Measurements from ENCODE around the gene LENEP. TPM values are rescaled to one million over a fixed set of nuclear protein-coding genes. Genes with fewer than 3 reads are reported as not detected.

The LENEP gene
- total and polyA plus RNA-seq, 2 of the 8 experiments (the other 6 are each of a cell fraction or from before 2014, with no cell fraction given), result 1.3 TPM; not detected in 1

- H2BK12ac ChIP-seq (ENCODE audit: low read depth, low read length), result 0 out of 2 replicates have a peak overlapping the region, but pooled peaks have one; percentile 39
- H4K8ac ChIP-seq (ENCODE audit: extremely low read depth, insufficient read depth, low read length), result peak overlapping the region; percentile 48; the same call in 1 of the 2 replicates
- H3K79me2 ChIP-seq (ENCODE audit: control insufficient read depth in 1 of 2, insufficient read depth in 2 of 2, low read length in 2 of 2), result peaks cover 0 to 59% of the 10 kb centered on the region in 2 experiments; a peak in 3 of 4 replicates
- H3K79me1 ChIP-seq (ENCODE audit: low read depth, low read length), result peaks cover 17% of the 10 kb centered on the region
- H3K27me3 ChIP-seq (replicated peaks in 1 of 4; ENCODE audit: control insufficient read depth in 3 of 4, extremely low read depth in 1 of 4, insufficient read depth in 3 of 4, low read length in 3 of 4), result no peaks in the 10 kb centered on the region
- POLR2A ChIA-PET (ENCODE audit: partially characterized antibody), result interaction anchor here (0.6 to 14.8 kb wide), 9 partner anchors 8 to 168 kb away, joined by 3 to 128 read pairs (median 5); partner anchors contain the start of genes ADAM15, CKS1B, FLAD1 and LENEP
- FAIRE-seq, result no peak
- no peak overlapping the region for H2BK120ac ChIP-seq (replicated peaks; ENCODE audit: low read depth, low read length)
- H3K4me2 ChIP-seq (ENCODE audit: insufficient read depth in 1 of 2, low read depth in 2 of 2, low read length in 2 of 2), result no peak overlapping the region
- 86% methylated on average over 6 of the region's 6 CpGs; no CpG with 5 or more reads in 1 of the 2 experiments for WGBS, 2 experiments (ENCODE audit: extremely low coverage in 1 of 2, insufficient coverage in 1 of 2, insufficient read length in 1 of 2, insufficient replicate concordance in 2 of 2, low coverage in 1 of 2, low lambda C conversion rate in 2 of 2, missing lambda C conversion rate in 1 of 2)
- no peak overlapping the region for H3K14ac ChIP-seq (ENCODE audit: insufficient read length)
- peak overlapping the region; percentile 72; the same call in 1 of the 2 replicates for H2BK15ac ChIP-seq (ENCODE audit: low read length)
- H3K9ac ChIP-seq (replicated peaks in 1 of 4; ENCODE audit: extremely low read depth in 1 of 4, low read depth in 3 of 4, low read length in 3 of 4), result no peak overlapping the region
- no peak overlapping the region for H2AK5ac ChIP-seq (ENCODE audit: low read depth, low read length)
- no peak overlapping the region for H2BK20ac ChIP-seq (ENCODE audit: low read length)
- H3K23ac ChIP-seq (ENCODE audit: insufficient read length), result no peak overlapping the region
- H3K4me1 ChIP-seq (replicated peaks in 1 of 4; ENCODE audit: control insufficient read depth in 3 of 4, insufficient read depth in 4 of 4, low read length in 3 of 4), result peaks cover 7 to 57% (median 35%) of the 10 kb centered on the region in 4 experiments
- peaks cover 0 to 2% (median 0%) of the 10 kb centered on the region in 4 experiments; a peak in 2 of 8 replicates for H3K36me3 ChIP-seq (ENCODE audit: control insufficient read depth in 2 of 4, insufficient read depth in 4 of 4, low read length in 3 of 4)
- H3K56ac ChIP-seq (replicated peaks; ENCODE audit: insufficient read length, low read depth, low read length), result no peak overlapping the region
- no peak overlapping the region for H3K18ac ChIP-seq (ENCODE audit: extremely low read depth, low read length)
- H4K5ac ChIP-seq (ENCODE audit: insufficient read length, low read depth, low read length), result no peak overlapping the region
- H3K4ac ChIP-seq (replicated peaks; ENCODE audit: insufficient read length, low read depth, low read length), result no peak overlapping the region
- no peak overlapping the region for H2BK5ac ChIP-seq (ENCODE audit: low read depth, low read length)
- CTCF ChIA-PET (ENCODE audit: partially characterized antibody), result interaction anchor here (0.5 to 18.6 kb wide), 17 partner anchors 9 to 235 kb away, joined by 3 to 354 read pairs (median 6); partner anchors contain the start of genes ADAM15, EFNA4, FLAD1 and LENEP
- H3K23me2 ChIP-seq (ENCODE audit: low read depth, low read length), result peaks cover 5% of the 10 kb centered on the region; the same call in 1 of the 2 replicates
- TF ChIP-seq EZH2 (IDR thresholded peaks at IDR 0.05; ENCODE audit: low read depth, low read length, severe bottlenecking), result no peak
- no peak for TF ChIP-seq EGR1 (IDR thresholded peaks at IDR 0.05; ENCODE audit: borderline replicate concordance, low read depth, low read length)
- no peak for TF ChIP-seq SRF (IDR thresholded peaks at IDR 0.05; ENCODE audit: low read depth, low read length)
- no peak for TF ChIP-seq JUND (IDR thresholded peaks at IDR 0.05; ENCODE audit: low read length)
- TF ChIP-seq KDM4A (IDR thresholded peaks at IDR 0.05; ENCODE audit: low read depth, low read length, severe bottlenecking), result no peak
- no peak for TF ChIP-seq KDM1A (IDR thresholded peaks at IDR 0.05; ENCODE audit: borderline replicate concordance, low read length)
- no peak for TF ChIP-seq NANOG (IDR thresholded peaks at IDR 0.05; ENCODE audit: insufficient read depth, low read depth, low read length, poor library complexity, severe bottlenecking)
- TF ChIP-seq FOSL1 (IDR thresholded peaks at IDR 0.05; ENCODE audit: insufficient read depth, low read depth, low read length), result no peak
- TF ChIP-seq RAD21 (IDR thresholded peaks at IDR 0.05 in 1 of 2, conservative IDR thresholded peaks at IDR 0.05 in 1 of 2; ENCODE audit: low read depth in 2 of 2, low read length in 2 of 2), result no peak
- TF ChIP-seq CHD2 (IDR thresholded peaks at IDR 0.05; ENCODE audit: low read length), result no peak
- no peak overlapping the region for H4K91ac ChIP-seq (replicated peaks; ENCODE audit: insufficient read length, low read length)
- H2AFZ ChIP-seq (ENCODE audit: low read length), result no peak overlapping the region
- H4K20me1 ChIP-seq (replicated peaks in 1 of 2; ENCODE audit: control insufficient read depth in 1 of 2, insufficient read depth in 2 of 2, low read length in 2 of 2), result peaks cover 0 to 17% of the 10 kb centered on the region in 2 experiments
- no peak for DNase-seq (ENCODE audit: low read depth in 1 of 2, low spot score in 2 of 2)
- H3K4me3 ChIP-seq (ENCODE audit: extremely low read depth in 1 of 4, insufficient read depth in 2 of 4, low read depth in 3 of 4, low read length in 4 of 4), result no peak overlapping the region
- H3K27ac ChIP-seq (ENCODE audit: low read depth, low read length), result no peak overlapping the region
- no peaks in the 10 kb centered on the region for H3K9me3 ChIP-seq (ENCODE audit: insufficient read depth in 2 of 2, low read depth in 1 of 2, low read length in 1 of 2)
Observed at GRCh38 chr1:155007251-155007828, 14.0 kb downstream of the LENEP start.
